Heart left ventricle (tissue), 16 donors: Measurements from ENCODE around the gene AMN. TPM values are rescaled to one million over a fixed set of nuclear protein-coding genes. Genes with fewer than 3 reads are reported as not detected.
A peak's percentile ranks its signal among the peaks of the same experiment; 100 is the strongest.

ENCODE experiments used
- ATAC-seq, 4 donors: fragments of 200-7000 bp; cut with Tn5 transposase; one replicate each; pipeline ENCODE4 v1.9.1; 2020 to 2022; ENCODE audit warnings: moderate library complexity in 4 of 4, mild to moderate bottlenecking in 3 of 4, moderate number of reproducible peaks in 1 of 4
- DNase-seq, 5 donors: peaks; one replicate each; pipeline ENCODE4 v3.0.0-alpha.2; 2020
- H3K27ac ChIP-seq, 12 donors: fragments of 200-600 bp; sonication (generic) in 4 of 12; one replicate each; pipeline versions ENCODE4 v1.5.0 to v1.8.0; 2016 to 2022; ENCODE audit warnings: mild to moderate bottlenecking in 2 of 12
- H3K27me3 ChIP-seq, 9 donors: fragments of 200-600 bp; sonication (generic) in 2 of 9; one replicate each; pipeline versions ENCODE4 v1.5.1 to v1.8.0; 2016 to 2022; ENCODE audit warnings: mild to moderate bottlenecking in 3 of 9
- H3K36me3 ChIP-seq, 9 donors: fragments of 200-600 bp; sonication (generic) in 2 of 9; one replicate each; pipeline versions ENCODE4 v1.5.0 to v1.8.0; 2018 to 2022; ENCODE audit warnings: mild to moderate bottlenecking in 2 of 9
- H3K4me1 ChIP-seq, 12 donors: fragments of 200-600 bp; sonication (generic) in 4 of 12; one replicate each; pipeline versions ENCODE4 v1.5.0 to v1.8.0; 2016 to 2022; ENCODE audit warnings: mild to moderate bottlenecking in 3 of 12
- H3K4me3 ChIP-seq, 12 donors: fragments of 200-600 bp; sonication (generic) in 4 of 12; one replicate each; pipeline versions ENCODE4 v1.5.0 to v1.8.0; 2017 to 2022; ENCODE audit warnings: mild to moderate bottlenecking in 9 of 12, moderate library complexity in 4 of 12
- H3K9me3 ChIP-seq, 12 donors: fragments of 200-600 bp; sonication (generic) in 4 of 12; one replicate each; pipeline versions ENCODE4 v1.5.0 to v1.8.0; 2016 to 2022; ENCODE audit warnings: mild to moderate bottlenecking in 1 of 12
- POLR2A ChIP-seq, 2 donors: fragments of 450-650 bp; IDR thresholded peaks; one replicate each; pipeline ENCODE4 v1.6.1; 2017; ENCODE audit warnings: antibody characterized with exemption in 2 of 2, mild to moderate bottlenecking in 2 of 2, moderate library complexity in 2 of 2
- WGBS, 4 donors: extraction: QIAGEN DNeasy Blood & Tissue Kit in 2 of 4; methylation state at CpG; one replicate each; pipeline versions ENCODE4 v1.1.5 to v1.1.7; 2013 to 2018; 5-methylcytosine and 5-hydroxymethylcytosine counted together
- intact Hi-C, 10 donors: fragments of 100-400 bp; cut with DNase I; formaldehyde crosslinking; loops; one replicate each; pipeline versions ENCODE4 v1.11.1 to v1.14.2; 2022
- polyA plus RNA-seq, 2 donors: library from polyadenylated mRNA; stranded (reverse); fragments of 200-250 nt; gene quantifications; one replicate each; pipeline ENCODE4 v1.2.3, GENCODE V29; 2013
- total RNA-seq, 9 donors: library from RNA; depleted of rRNA in 2 of 9; stranded (reverse); fragments of >200 nt in 2 of 9; fragmentation: NEBNext Ultra II Directional in 3 of 9; extraction: Animal tissue kit (Norgen Biotek cat#: 25700) in 3 of 9; gene quantifications; one replicate each; pipeline versions ENCODE4 v1.1.0 to v1.2.4, GENCODE V29; 2016 to 2023
- TF ChIP-seq, protein P1 (sequence below), 12 donors: fragments of 200-600 bp; sonication (generic) in 4 of 12; IDR thresholded peaks; one replicate each; pipeline versions ENCODE4 v1.5.0 to v1.8.0; 2018 to 2022; ENCODE audit warnings: antibody characterized with exemption in 12 of 12, mild to moderate bottlenecking in 5 of 12
- donor health status: ischemic (EF 13 %, LVEDD 7.1; RV severe dilation, severe dysfunction).
- donor health status: healthy with polysubstance abuse.
- donor health status: DM: no; HTN: yes; CAD: no.
- donor health status: DM: no; HTN: no; CAD: no.
- donor health status: ischemic (EF 25% LVEDD 6.9; RV normal size, moderate dysfunction).
- donor health status: ischemic (EF 25% LVEDD 5.7; RV mildly dilated, moderate dysfunction).
- donor health status: healthy.
- donor health status: DM: yes; HTN: yes; CAD: no.
- donor health status: ischemic (EF 35%, LVEDD 5.7; RV mildly dilated, moderate dysfunction).
- donor health status: nonischemic (EF 11% LVEDD 7.7; RV severe dilation, severe dysfunction).
- donor health status: DM: yes; HTN: yes; CAD: no.
- donor health status: PGD.
- donor health status: ischemic (EF 29% LVEDD 5.4; RV normal size, mild dysfunction).
- donor health status: nonischemic (EF 23%, LVEDD 6.1; RV moderate dilation, normal function).

The AMN gene
- total and polyA plus RNA-seq, 11 donors = 0.11 to 0.36 (median 0.21) TPM; not detected in 8

DNA sequence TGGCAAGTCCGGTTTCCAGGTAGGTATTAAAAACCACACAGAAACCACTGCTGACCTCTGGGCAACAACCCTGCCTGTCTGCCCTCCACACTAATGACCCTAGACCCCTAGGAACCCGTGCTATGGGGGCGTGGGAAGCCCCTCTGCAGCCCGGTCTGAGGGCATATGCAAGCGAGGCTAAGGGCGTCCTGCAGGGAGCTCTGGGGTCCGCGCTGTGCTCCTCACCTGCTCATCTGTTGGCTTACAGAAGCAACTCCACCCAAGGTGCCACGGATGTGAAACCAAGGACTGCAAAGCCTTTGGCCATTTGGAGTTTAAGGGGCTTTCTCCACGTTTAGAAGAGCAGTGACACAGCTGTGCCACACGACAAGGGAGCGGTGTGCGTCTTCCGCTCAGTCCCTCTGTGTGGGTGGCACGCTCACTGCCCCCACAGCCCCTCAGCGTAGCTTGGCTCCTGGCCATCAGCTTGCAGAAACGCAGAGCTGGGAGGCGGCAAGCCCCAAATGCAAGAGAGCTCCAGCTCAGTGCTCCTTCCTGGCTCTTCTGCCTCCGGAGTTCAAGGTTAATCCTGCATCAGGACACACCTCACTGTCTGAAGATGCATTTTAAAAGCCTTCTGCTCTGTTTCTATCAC, 18.4 kb downstream of the AMN start:
- Histone ChIP-seq H3K27ac (no peak overlapping the region), H3K4me3 (no peak overlapping the region), H3K36me3 (peaks cover 0 to 98% (median 93%) of the 10 kb centered on the region in 9 donors), H3K27me3 (no peaks in the 10 kb centered on the region), H3K4me1 (peaks cover 0 to 7% (median 0%) of the 10 kb centered on the region in 12 donors), H3K9me3 (no peaks in the 10 kb centered on the region)
- ATAC-seq = no peak
- 85 to 88% (median 86%) methylated on average over 17 to 19 of the region's 19 CpGs for WGBS, 4 donors
- TF ChIP-seq, protein P1, sequence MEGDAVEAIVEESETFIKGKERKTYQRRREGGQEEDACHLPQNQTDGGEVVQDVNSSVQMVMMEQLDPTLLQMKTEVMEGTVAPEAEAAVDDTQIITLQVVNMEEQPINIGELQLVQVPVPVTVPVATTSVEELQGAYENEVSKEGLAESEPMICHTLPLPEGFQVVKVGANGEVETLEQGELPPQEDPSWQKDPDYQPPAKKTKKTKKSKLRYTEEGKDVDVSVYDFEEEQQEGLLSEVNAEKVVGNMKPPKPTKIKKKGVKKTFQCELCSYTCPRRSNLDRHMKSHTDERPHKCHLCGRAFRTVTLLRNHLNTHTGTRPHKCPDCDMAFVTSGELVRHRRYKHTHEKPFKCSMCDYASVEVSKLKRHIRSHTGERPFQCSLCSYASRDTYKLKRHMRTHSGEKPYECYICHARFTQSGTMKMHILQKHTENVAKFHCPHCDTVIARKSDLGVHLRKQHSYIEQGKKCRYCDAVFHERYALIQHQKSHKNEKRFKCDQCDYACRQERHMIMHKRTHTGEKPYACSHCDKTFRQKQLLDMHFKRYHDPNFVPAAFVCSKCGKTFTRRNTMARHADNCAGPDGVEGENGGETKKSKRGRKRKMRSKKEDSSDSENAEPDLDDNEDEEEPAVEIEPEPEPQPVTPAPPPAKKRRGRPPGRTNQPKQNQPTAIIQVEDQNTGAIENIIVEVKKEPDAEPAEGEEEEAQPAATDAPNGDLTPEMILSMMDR (IDR thresholded peaks at IDR 0.05) = no peak
- no peak for TF ChIP-seq POLR2A (IDR thresholded peaks at IDR 0.05)
- no peak for DNase-seq
- intact Hi-C loops = no loop called here

DNA sequence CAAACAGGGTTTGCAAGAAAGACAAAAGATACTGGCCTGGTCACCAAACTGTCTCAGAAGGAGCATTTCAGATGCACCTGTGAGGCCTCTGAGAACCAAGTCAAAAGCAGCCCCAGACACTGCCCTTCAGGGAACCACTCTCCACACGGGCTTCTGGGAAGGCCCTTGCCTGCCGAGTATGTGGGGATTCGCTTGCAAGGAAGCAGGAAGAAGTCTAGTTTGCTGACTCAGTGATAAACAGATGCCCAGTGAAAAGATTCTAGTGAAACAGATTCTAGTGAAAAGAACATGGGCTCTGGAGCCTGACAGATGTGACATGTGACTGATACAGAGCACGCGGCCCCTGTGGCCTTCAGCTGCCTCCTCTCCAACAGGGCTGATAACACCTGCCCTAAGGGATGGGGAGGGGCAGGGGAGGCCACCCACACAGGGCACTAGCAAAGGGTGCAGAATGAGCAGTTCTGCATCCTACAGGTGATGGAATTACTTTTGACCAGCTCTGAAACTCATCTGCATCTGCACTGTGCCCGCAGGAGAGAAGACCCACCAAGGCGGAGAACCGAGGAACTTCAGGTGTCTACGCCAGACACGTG, 19.1 kb downstream of the AMN start:
- H3K27ac ChIP-seq = no peak overlapping the region
- WGBS, 4 donors = 62 to 73% (median 69%) methylated on average over 10 of the region's 10 CpGs
- ATAC-seq (no peak), DNase-seq (no peak)
- peaks cover 0 to 98% (median 96%) of the 10 kb centered on the region in 9 donors for H3K36me3 ChIP-seq
- TF ChIP-seq, protein P1 (IDR thresholded peaks at IDR 0.05) = no peak
- no peak for TF ChIP-seq POLR2A (IDR thresholded peaks at IDR 0.05)
- H3K4me1 ChIP-seq = peaks cover 0 to 7% (median 0%) of the 10 kb centered on the region in 12 donors
- no peaks in the 10 kb centered on the region for H3K9me3 ChIP-seq
- H3K27me3 ChIP-seq = no peaks in the 10 kb centered on the region
- H3K4me3 ChIP-seq = no peak overlapping the region
- intact Hi-C loops = no loop called here

DNA sequence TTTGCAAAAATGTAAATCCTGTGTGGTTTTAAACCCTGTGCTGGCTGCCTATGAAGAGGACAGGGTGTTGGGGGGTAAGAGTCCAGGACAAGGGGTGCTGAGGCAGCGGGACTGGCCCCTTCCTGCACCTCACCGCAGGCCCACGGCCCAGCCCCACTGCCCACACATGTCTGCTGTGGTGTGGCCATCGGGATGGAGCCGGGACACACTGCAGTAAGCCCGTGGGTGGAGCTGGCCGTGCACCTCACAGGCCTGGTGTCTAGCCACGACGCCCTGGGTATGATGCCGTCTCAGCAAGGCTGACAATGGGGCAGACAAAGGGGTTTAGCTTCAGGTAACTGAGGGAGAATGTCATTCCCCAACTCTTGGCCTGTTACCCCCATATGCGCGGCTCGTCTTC, 19.6 kb downstream of the AMN start:
- Histone ChIP-seq H3K27me3 (no peaks in the 10 kb centered on the region), H3K4me3 (no peak overlapping the region), H3K4me1 (peaks cover 0 to 7% (median 0%) of the 10 kb centered on the region in 12 donors), H3K27ac (no peak overlapping the region), H3K36me3 (peaks cover 0 to 99% (median 96%) of the 10 kb centered on the region in 9 donors), H3K9me3 (no peaks in the 10 kb centered on the region)
- TF ChIP-seq, protein P1 (IDR thresholded peaks at IDR 0.05) = no peak
- TF ChIP-seq POLR2A (IDR thresholded peaks at IDR 0.05) = no peak
- no peak for DNase-seq
- 84 to 92% (median 88%) methylated on average over 13 of the region's 13 CpGs for WGBS, 4 donors
- peak in 1 of 4 donors; percentile 4 for ATAC-seq
- intact Hi-C loops = no loop called here

DNA sequence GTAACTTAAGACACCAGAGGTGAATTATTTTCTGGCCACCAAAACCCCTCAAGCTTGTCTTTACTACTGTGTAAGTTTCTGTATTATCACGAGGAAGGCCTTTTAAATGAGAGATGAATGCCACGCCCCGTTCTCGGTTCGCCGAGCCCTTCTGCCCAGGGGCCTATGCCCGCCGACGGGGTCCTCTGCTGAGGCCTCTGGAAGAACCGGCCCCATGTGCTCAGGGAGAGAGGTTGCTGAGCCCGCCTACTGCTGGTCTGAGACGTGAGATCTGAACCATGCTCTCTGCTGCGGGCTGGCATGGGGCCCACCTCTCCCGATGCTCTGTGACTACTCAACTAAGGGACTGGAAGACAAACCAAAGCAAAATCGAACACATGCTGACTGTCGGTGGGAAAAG, 21.0 kb downstream of the AMN start:
- H3K9me3 ChIP-seq = no peaks in the 10 kb centered on the region
- no peak overlapping the region for H3K27ac ChIP-seq
- no peaks in the 10 kb centered on the region for H3K27me3 ChIP-seq
- H3K4me3 ChIP-seq = no peak overlapping the region
- 89 to 91% (median 90%) methylated on average over 16 of the region's 16 CpGs for WGBS, 4 donors
- peaks cover 0 to 7% (median 0%) of the 10 kb centered on the region in 12 donors for H3K4me1 ChIP-seq
- no peak for ATAC-seq
- H3K36me3 ChIP-seq = peaks cover 0 to 93% (median 90%) of the 10 kb centered on the region in 9 donors
- DNase-seq = no peak
- no peak for TF ChIP-seq POLR2A (IDR thresholded peaks at IDR 0.05)
- TF ChIP-seq, protein P1 (IDR thresholded peaks at IDR 0.05) = no peak
- intact Hi-C loops = no loop called here
